HG03460 (cell line): ENCODE measurements around the gene SLC28A2.
"Not testable (repeated sequence)": the region's sequence is repeated elsewhere in the genome, so short reads cannot be mapped to it uniquely, and the experiment has no call there.

Experiments used
- ATAC-seq: cut with Tn5 transposase; IDR thresholded peaks from one replicate; pipeline ENCODE4 v1.9.1; 2021; ENCODE audit not compliant: unreplicated experiment

Gene SLC28A2, protein sequence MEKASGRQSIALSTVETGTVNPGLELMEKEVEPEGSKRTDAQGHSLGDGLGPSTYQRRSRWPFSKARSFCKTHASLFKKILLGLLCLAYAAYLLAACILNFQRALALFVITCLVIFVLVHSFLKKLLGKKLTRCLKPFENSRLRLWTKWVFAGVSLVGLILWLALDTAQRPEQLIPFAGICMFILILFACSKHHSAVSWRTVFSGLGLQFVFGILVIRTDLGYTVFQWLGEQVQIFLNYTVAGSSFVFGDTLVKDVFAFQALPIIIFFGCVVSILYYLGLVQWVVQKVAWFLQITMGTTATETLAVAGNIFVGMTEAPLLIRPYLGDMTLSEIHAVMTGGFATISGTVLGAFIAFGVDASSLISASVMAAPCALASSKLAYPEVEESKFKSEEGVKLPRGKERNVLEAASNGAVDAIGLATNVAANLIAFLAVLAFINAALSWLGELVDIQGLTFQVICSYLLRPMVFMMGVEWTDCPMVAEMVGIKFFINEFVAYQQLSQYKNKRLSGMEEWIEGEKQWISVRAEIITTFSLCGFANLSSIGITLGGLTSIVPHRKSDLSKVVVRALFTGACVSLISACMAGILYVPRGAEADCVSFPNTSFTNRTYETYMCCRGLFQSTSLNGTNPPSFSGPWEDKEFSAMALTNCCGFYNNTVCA

DNA sequence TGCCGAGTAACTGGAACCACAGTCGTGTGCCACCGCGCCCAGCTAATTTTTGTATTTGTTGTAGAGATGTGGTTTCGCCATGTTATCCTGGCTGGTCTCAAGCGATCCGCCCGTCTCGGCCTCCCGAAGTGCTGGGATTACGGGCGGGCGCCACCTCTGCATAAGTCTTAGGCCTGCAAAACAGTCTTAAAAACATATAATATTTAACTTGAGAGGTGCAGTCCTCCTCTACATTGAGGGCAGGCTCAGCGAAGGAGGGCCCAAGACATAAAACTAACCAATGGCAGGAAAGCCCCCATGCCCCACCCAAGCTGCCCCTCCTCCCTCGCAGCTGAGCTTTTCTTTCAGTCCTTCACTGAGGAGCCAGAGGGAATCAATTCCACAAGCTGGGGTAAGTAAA lies at the start of gene SLC28A2:
TSS of gene SLC28A2 (plus strand) at position 347 of the 400 bp plus-strand sequence. CDS start 982 bp downstream, outside the sequence.
- ATAC-seq: no peak

DNA sequence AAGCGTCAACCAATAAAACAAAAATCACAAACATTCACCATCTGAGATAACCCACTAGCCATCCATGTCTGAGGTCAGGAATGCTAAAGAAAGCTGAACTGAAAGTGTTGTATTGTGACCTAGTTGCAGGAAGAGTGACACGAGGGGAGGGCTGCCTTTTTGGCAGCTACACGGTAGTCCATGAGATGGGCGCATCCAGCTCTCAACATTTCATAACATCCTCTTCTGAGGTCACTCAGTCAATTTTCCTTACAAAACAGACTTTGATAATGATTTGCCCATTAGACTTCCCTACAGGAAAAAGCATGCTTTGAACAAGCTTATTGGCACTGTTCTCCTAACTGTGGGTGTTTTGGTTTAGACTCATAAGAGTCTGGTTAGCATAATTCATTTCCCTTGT lies 48.9 kb upstream of the SLC28A2 start:
- no peak for ATAC-seq

DNA sequence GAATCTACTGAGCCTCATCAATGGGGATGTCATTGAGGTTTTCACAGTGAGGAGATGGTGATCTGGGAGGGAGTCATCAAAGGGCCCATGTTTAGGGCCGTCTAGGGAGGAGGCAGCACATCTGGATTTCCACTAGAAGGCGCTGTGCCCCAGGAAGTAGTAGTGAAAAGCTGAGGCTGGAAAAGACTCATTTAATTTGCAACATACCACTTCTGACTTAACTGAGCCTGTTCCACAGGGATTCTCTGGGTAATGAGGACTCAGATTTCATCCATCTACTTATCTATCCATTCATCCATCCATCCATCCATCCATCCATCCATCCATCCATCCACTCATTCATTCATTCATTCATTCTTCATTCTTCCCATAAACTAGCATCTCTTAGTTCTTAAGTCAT lies 46.8 kb upstream of the SLC28A2 start:
- ATAC-seq: no peak

DNA sequence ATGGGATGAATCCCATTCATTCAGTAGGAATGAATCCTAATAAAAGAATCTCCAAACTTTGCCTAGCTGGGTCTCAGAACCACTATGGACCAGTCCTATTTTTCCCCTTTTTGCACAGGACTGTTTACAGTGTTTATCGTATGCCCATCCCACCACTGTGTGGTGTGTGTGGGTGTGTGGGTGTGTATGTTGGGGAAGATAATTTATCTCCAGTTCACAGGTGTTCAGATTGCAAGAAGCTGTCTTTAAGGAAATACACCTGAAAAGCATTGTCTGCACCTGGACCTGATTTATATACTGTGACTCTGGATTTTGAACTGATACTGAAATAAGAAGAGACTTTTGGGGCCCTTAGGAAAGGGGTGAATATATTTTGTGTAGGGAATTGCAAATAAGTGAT lies 39.5 kb upstream of the SLC28A2 start:
- ATAC-seq: no peak

DNA sequence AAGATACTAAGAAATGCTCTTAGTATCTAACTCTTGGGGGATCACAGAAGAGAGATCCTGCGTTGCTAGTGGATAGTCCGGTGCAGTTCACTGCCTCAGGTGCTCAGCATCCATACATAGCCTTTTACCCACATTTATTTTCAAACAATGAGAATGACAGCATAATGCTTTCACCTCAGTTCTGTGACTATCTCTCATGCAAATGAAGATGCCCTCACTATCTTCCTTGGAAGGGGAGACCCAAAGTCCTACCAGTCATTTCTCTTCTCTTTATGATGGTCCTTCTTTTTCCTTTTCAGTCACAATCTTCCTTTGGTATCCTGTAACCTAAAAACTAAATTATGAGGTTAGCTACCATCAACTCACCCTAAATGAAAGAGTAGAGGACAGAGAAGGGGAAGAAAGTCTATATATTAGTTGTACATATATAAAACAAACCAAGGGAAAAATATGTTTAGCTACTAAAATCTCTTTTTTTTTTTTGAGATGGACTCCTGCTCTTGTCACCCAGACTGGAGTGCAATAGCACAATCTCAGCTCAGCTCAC lies 30.9 kb upstream of the SLC28A2 start:
- ATAC-seq: no peak

DNA sequence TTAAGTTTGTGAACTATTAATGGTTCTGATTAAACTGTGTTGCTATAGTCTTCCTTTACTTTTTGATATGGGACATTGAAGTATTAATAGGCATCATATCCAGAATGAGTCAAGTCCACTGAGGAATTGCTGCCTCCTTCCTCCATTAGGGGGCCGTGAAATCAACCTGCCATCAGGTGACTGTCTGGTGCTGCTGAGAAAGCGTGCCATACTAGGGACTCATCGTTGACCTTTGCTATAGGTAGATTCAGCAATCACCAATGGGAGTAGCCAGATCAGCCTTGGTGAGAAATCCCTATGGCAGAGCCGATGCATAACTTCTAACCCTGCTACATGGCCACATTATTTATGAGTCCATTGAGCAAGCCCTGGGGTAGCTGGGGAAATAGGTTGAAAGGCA lies 30.1 kb upstream of the SLC28A2 start:
- no peak for ATAC-seq

DNA sequence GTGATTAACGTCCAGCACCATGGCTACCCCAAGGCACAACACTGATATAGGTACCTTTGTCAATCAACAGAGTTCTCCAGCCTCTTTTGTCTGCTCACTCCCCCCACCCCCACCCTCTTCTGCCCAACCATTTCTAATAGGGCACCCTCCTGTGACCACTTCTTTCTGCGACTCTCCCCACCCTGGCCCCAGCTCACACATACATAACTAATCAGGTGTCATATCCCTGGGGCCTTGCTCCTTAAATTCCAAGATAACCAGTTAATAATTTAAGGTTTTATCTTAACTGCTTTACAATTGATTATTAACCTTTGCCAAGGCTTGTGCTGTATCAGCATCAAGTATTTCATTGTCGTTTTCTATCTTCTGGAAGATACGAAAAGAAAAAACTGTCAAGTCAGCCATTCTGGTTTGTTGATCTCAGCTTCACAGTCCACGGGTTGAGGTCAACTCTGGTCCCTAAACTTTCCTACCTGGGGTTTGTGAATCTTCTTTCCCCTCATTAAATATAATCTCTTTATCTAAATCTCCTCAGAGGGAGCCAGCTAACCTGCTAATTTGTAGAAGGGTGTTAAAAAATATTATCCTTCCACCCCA lies 27.3 kb upstream of the SLC28A2 start:
- ATAC-seq: no peak

DNA sequence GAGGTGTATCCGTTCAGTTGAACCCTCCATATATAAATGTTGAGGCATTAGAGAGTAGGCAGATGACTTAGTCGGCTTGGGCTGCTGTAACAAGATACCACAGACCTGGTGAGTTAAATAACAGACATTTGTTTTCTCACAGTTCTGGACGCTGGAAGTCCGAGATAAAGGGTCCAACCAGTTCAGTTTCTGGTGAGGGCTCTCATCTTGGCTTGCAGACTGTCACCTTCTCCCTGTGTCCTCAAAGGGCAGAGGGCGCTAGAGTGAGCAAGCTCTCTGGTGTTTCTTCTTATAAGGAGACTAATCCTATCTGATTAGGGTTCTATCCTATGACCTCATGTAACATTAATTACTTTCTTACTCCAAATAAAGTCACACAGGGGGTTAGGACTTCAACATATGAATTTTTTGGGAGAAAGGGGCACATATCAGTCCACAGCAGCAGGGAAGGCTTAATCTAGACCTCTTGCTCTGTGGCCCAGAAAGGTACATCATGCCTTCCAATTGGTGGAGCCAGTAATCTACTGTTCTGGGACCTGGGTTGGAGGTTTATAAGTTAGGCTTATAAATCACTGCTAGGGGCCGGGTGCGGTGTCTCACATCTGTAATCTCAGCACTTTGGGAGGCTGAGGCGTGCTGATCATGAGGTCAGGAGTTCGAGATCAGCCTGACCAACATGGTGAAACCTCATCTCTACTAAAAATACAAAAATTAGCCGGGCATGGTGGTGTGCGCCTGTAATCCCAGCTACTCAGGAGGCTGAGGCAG lies 26.3 kb upstream of the SLC28A2 start:
- ATAC-seq: no peak

DNA sequence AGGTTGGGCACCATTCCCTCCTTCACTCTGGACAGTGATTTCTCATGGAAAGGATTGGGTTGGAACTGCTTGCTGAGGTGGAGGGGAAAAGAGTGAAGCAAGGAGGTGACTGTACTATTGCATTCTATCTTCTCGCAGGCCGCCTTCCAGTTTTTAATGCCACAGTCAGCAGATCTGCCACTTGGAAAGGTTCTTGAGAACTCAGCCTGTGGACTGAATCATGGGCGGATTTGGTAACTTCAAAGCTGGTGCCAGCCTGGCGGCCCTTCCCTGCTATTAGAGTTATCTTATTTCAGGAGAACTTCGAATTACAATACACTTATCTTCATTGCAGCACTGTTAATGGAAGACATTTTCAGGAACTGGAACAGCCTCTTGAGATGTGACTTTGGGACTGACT lies 23.1 kb upstream of the SLC28A2 start:
- no peak for ATAC-seq

DNA sequence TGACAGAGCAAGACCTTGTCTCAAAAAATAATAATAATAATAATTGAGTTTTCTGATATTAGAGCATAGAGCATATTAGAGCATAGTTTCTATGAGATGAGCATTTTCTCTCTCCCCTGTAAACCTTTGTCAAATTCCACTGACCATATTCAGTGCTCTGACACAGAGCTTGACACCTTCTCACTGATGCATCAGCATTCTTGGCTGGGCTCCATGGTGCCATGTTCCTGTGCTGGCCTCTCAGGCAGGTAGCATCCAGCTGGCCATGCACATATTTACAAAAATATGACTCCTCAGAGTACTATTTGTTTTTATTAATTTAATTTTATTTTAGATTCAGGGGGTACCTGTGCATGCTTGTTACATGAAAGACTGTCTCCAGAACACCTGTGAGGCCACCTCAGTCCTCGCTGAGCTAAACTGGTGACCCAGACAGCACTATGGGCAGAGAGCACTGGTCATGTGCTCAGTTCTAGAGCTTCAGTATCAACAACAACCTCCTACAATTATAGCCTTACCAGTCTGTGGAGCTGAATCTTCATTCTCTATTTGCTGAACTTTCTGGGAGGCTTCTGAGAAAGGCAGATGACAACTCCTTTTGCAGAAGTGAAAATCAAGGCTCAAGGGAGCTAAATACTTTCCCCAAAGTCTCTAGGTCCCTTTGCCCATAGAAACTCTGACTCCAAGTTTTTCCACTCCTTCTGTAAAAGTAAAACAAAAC lies 21.6 kb upstream of the SLC28A2 start:
- ATAC-seq: no peak

DNA sequence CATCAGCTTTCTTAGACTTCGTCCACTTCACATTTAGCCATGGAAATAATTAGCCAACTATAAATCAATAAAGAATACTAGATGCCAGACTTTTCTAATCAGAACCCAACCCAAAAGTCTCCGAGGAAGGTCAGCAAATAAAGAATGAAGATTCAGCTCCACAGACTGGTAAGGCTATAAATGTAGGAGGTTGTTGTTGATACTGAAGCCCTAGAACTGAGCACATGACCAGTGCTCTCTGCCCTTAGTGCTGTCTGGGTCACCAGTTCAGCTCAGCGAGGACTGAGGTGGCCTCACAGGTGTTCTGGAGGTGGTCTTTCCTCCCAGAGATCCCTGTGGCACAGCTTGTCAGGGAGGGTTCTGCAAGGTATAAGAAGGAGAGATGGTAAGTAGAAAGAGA lies 20.9 kb upstream of the SLC28A2 start:
- ATAC-seq: no peak

DNA sequence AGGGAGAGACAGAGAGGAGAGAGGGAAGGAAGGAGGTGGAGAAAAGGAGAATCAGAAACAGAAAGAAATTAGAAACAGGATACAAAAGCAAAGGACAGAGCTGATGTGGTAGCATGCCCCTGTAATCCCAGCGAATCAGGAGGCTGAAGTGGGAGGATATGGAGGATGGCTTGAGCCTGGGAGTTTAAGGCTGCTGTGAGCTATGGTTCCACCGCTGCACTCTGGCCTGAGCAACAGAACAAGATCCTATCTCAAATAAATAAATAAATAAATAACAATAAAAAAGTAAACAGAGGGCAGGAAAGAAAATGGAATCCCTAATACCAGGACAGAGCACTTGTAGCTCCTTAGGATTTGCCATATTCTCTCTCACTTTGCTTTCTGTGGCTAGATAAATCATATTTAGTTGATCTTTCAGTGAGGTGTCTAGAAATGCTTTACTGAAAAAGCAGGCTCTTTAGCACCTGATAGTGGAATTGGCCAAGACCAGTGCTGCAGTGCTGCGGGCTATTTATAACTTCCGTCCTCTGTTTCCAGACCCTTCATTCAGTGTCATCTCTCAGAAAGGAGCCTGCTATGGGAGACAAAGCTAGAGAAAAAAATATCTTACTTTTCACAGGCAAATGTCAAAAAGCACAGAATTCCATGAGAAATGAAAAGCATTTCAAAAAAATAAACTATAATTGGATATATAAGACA lies 20.0 kb upstream of the SLC28A2 start:
- ATAC-seq: no peak

DNA sequence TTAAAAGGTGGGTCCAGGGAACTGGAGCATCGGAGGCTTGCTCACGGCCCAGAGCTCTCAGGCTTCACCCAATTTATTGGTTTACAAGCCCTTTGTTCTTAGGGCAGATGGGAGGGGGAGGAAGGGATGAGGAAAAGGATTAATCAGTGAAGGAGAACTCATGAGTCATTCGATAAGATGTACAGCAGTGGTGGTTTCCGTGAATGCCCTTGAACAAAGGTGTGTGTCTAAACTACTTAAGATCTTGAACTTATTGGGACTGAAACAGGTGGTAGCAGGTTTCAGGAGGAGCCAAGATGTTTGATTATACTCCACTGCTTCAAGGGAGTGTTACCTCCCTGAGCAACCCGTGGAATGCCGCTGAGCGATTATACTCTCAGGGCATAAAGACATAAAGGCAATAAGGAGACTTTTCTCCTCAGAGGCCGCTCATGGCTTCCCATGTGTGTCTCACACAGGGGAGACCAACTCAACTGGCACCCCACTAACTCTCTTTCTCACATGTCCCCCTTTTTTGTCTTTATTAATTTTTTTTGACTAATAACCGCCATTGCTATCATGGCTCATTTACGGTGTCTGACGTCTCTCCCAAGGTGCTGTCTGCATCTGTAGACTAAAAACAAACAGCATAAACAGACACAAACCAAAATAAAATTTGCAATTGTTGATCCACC lies 17.3 kb upstream of the SLC28A2 start:
- no peak for ATAC-seq

DNA sequence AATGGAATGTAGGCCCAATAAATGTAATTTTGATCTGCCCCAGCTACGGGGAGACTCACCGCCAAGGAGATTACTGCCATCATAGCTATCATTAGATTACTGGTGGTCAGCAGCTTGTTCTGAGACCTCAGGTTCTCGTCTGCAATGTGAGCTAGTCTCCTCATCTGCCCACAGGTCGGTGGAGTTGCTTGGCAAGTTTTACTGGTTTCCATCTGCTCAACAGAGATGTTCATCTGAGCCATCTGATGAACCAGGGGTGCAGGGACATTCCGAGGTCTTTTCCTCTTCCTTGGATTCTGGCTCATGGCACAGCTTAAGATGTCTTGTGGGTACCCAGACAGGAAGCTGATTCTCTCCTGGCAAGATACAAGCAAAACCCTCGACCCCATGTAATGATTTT lies 15.2 kb upstream of the SLC28A2 start:
- ATAC-seq: not testable (repeated sequence)

DNA sequence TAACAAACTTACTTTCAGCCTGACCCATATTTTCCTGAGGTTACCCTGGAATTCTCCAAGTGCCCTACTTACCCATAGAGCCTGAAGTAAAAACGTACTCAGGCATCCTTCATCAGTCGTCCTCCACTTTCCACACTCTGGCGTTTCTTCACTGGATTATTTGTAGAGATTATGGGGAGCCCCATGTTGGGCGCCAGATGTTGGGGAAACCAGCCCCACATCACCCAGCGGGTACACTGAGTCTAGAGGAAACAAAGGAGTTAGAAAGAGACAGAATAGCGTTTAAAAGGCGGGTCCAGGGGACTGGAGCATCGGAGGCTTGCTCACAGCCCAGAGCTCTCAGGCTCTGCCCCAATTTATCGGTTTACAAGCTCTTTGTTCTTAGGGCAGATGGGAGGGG lies 9.7 kb upstream of the SLC28A2 start:
- no peak for ATAC-seq

DNA sequence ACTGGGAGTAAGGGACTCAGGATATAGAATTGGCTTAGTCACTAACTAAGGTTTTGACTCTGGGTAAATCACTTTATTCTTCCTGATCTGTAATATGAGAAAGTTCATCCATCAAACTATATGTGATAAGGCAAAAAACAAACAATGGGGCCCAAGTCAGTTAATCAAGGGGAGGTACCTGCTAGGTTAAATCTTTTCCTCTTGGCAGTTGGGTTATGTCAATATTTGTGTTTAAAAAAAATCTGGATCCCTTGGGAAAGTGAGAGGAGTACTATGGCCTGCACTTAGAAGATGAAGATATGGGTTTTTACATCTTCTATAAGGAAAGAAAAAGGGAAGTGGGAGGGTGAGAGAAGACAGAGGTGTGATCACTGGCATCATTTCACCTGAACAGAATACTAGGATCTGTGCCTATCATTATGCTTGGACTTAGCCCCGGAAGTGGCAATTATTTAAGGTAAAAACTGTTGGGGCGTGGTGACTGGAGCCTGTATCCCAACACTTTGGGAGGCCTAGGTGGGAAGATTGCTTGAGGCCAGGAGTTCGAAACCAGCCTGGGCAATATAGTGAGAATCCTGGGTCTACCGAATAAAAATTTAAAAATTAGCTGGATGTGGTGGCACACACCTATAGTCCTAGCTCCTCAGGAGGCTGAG lies 2.8 kb upstream of the SLC28A2 start:
- ATAC-seq: no peak

DNA sequence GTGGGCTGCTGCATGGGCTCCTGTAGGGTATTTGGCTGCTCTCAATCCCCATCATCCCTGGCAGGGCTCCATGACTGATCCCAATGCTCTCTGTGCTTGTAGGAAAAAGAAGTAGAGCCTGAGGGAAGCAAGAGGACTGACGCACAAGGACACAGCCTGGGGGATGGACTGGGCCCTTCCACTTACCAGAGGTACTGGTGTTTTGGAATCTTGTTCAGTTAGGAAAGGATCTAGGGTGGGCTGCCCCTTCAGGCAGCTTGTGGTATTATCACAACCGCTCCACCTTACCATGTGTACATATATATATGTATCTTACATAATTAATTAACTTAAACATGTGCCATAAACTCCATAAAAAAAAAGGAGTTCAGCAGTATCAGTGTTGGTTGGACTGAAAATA lies 1.3 kb downstream of the SLC28A2 start:
- ATAC-seq: no peak

DNA sequence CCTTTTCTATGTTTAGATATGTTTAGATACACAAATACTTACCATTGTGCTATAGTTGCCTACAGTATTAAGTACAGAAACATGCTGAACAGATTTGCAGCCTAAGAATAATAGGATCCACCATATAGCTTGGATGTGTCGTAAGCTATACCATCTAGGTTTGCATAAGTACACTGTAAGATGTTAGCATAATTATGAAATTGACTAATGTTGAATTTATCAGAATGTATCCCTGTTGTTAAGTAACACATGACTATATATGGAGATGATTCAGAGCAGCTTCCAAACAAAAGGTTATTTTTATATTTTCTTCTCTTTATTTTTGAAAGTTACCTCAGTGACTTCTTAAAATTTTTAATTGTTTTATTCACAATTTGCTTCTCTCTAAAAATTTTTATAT lies 2.4 kb downstream of the SLC28A2 start:
- ATAC-seq: no peak

DNA sequence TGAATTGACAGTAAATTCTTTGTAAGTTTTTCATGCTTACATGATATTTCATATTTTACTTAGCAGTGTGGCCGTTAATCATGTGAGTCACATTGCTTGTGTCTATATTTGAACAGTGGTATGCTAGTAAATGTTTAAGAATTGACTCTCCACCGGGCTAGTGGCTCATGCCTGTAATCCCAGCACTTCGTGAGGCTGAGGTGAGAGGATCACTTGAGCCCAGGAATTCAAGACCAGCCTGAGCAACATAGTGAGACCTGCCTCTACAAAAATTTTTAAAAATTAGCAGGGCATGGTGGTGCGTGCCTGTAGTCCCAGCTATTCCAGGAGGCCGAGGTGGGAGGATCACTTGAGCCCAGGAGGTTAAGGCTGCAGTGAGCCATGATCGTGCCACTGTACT lies 2.8 kb downstream of the SLC28A2 start:
- not testable (repeated sequence) for ATAC-seq
